LNCAP (cell line): Measurements from ENCODE around the gene AKAP10.

Source experiments
- TF ChIP-seq, protein P1 (sequence below): fragments of 450-650 bp; IDR thresholded peaks from 2 replicates; pipeline ENCODE4 v1.5.1; 2017; ENCODE audit warnings: mild to moderate bottlenecking

AKAP10 gene

DNA sequence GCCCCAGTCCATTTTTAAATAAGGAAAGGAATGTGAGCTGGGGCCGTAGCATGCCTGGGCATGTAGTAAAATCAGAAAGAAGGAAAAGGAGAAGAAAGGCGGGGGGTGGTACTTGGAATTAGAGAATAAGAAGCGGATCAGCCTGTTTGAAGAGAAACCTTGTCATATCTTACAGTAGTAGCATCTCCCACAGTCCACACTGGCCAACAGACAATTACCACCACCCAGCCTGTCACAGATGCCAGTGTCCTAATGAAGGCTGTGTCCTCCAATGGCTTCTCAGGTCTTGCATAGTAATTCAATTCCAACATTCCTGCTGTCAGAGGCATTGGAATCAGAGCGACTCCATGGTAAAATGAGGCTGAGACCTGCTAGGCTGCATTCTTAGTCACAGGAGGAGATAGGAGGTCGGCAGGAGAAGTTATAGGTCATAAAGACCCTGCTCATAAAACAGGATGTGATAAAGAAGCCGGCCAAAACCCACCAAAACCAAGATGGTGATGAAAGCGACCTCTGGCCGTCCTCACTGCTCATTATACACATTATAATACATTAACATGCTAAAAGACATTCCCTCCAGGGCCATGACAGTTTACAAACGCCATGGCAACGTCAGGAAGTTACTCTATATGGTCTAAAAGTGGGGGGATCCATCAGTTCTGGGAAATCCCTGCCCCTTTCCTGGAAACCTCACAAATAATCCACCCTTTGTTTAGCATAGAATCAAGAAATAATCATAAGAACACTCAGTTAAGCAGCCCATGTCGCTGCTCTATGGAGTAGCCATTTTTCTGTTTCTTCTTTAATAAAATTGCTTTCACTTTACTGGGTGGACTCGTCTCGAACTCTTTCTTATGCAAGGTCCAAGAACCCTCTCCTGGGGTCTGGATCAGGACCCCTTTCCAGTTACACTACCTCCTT lies 9.6 kb upstream of the AKAP10 start:
- TF ChIP-seq, protein P1, sequence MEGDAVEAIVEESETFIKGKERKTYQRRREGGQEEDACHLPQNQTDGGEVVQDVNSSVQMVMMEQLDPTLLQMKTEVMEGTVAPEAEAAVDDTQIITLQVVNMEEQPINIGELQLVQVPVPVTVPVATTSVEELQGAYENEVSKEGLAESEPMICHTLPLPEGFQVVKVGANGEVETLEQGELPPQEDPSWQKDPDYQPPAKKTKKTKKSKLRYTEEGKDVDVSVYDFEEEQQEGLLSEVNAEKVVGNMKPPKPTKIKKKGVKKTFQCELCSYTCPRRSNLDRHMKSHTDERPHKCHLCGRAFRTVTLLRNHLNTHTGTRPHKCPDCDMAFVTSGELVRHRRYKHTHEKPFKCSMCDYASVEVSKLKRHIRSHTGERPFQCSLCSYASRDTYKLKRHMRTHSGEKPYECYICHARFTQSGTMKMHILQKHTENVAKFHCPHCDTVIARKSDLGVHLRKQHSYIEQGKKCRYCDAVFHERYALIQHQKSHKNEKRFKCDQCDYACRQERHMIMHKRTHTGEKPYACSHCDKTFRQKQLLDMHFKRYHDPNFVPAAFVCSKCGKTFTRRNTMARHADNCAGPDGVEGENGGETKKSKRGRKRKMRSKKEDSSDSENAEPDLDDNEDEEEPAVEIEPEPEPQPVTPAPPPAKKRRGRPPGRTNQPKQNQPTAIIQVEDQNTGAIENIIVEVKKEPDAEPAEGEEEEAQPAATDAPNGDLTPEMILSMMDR: no peak

DNA sequence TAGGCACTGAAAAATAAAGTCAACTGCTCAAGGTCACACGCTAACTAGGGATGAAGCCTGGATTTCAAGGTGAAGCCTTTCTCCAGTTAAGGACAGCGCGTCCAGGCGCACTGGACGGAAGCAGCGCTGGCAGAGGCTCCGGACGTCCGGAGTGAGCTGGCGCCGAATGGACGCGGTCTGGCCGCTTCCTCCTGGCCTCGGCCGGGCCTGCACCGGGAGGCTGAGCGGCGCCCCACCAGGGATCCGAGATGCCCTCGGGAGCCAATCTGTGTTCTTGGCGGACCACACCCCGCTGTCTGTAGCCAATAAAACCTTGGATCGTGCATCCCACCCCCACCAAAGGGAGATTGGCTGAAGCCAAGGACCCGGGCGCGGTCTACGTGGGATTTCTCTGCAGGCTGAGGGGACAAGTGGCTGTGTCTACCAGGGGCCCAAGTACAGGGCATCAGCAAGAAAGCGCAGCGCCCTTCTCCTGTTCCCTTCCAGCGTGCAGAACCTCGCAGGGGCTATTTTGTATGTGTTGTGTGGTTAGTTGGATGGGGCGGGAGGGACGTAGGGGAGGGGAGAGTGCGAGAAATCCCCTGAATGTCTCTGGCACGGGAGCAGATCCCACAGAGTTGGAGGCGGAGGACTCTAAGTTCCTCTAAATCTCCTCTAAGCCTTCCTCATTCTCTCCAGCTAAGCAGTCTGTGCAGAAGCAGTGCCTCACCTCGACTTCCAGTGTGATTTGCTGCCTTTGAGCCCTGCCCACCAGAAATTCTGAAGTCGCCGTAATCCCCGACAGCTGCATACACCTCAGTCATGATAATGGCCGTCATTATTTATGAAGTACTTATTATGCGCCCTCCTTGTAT lies 2.5 kb upstream of the AKAP10 start:
- TF ChIP-seq, protein P1: no peak

DNA sequence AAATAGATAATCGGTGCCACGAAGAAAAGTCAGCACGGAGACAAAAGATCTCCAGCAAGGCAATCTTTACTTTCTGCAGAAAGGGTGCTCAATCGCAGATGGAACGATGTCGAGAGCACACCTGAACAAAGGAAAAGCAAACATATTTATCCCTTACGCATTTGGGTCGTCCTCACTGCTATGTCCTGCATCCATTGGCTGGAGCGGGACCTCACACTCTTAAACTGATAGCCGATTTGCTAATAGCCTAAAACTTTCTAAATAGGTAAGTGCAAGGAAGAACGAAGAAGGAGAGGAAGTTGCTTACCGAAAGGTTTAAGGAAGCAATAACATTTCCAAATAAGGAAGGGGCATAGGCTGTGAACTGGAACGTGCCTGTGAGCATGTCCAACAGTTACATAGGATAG lies 1.2 kb upstream of the AKAP10 start:
- TF ChIP-seq, protein P1: no peak

DNA sequence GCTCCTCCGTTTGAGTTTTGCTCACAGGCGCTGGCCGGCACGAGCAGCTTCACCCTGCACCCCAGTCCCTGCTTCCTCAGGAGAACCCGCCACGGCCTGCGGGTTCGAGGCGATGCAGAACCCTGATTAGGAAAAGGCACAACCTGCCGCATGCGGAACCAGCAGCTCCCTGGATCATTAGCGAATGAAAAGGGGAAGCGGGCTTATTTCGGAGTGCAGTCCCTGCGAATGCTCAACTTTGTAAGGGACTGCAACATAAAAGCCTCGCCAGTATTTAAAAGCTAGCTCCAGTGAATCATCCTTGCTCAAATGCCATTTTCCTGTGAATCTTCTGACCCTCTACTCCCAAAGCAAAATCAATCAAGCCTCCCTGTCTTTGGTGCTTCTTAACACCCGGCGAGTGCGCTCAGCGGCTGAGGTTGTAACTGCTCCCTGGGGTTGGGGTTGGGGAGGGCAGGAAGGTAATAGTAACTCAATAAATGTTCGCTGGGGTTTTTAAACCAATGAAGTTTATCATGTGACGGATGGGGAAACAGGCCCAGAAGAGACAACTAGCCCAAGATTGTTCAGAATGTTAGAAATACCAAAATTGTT lies 678 bp upstream of the AKAP10 start:
- TF ChIP-seq, protein P1: no peak

DNA sequence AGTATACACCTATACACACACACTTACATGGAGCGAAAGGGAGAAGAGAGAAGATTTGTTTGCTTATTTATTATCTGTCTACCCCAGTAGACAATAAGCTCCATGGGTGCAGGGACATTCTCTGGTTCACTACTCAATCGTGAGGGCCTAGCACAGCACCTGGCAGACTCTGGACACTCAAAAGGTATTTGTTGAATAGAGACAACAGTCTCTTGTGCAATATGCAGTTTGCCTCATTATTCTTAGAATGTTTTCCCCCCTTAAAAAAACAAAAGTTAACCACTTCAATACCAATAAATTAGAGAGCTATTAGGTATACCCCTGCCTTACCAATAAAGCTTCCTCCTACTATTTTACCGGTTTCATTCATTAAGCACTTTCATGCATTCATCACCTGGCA lies 2.0 kb downstream of the AKAP10 start:
- TF ChIP-seq, protein P1: no peak

DNA sequence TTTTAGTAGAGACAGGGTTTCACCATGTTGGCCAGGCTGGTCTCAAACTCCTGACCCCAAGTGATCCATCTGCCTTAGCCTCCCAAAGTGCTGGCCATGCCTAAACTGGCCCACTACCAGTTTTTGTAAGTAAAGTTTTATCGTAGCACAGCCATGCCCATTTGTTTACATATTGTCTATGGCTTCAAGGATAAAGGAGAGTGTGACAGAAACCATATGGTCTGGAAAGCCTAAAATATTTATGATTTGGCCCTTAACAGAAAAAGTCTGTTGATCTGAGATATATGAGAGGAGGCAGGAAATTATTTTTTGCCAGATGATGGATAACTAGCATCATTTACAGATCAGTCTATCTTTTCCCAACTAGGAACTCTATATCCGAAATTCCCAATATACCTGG lies 4.5 kb downstream of the AKAP10 start:
- TF ChIP-seq, protein P1: no peak

DNA sequence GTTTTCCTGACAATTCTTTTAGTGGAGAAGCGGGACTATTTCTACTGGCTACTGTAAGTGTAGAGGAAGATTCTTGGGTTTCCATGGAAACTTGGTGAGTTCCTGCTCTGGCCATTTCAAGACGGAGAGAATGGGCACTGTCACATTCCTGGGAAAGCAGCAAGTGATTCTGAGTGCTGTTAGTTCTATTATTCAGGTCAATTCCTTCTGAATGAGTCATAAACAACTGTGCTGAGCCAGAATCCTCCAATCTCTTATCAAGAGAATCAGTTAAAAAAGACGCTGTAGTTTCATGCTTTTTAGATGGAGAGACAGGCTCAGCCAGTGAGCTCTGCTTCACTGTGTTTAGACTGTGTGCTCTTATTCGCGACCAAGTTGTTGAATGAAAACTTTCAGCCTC lies 19.6 kb downstream of the AKAP10 start:
- TF ChIP-seq, protein P1: no peak
